Calu3 (cell line): ENCODE results near the gene LRRC75A. TPM values are rescaled to one million over a fixed set of nuclear protein-coding genes. Genes with fewer than 3 reads are reported as not detected.

Source experiments
- BruUV-seq: library from RNA; stranded (reverse); fragments of 400-500 nt; replicated peaks from 2 replicates; lab custom pipeline; 2021; lab: Mats Ljungman, UMichigan
- CTCF ChIA-PET: fragments of 300-600 bp; sonication (Branson Sonifier 250); formaldehyde crosslinking; loops from one replicate; lab custom pipeline; 2022; ENCODE audit warnings: antibody characterized with exemption; lab: Charles Lee
- DNase-seq: peaks from one replicate; pipeline ENCODE4 v3.0.0; 2022
- H3K27ac Mint-ChIP-seq: one replicate; pipeline ENCODE4 v1.8.0; 2022; ENCODE audit warnings: mixed read lengths; ENCODE audit not compliant: unreplicated experiment
- H3K27me3 Mint-ChIP-seq: one replicate; pipeline ENCODE4 v1.8.0; 2022; ENCODE audit warnings: mixed read lengths; ENCODE audit not compliant: unreplicated experiment
- H3K36me3 Mint-ChIP-seq: one replicate; pipeline ENCODE4 v1.8.0; 2022; ENCODE audit warnings: mild to moderate bottlenecking, moderate library complexity, mixed read lengths; ENCODE audit not compliant: insufficient read depth, unreplicated experiment
- H3K4me1 Mint-ChIP-seq: one replicate; pipeline ENCODE4 v1.8.0; 2022; ENCODE audit warnings: mild to moderate bottlenecking, low read depth, mixed read lengths; ENCODE audit not compliant: unreplicated experiment
- H3K4me3 Mint-ChIP-seq: one replicate; pipeline ENCODE4 v1.8.0; 2022; ENCODE audit warnings: mild to moderate bottlenecking, low read depth, moderate library complexity, mixed read lengths; ENCODE audit not compliant: unreplicated experiment
- H3K9me3 Mint-ChIP-seq: one replicate; pipeline ENCODE4 v1.8.0; 2022; ENCODE audit warnings: low read depth, mixed read lengths; ENCODE audit not compliant: unreplicated experiment
- intact Hi-C: fragments of 100-400 bp; cut with micrococcal nuclease; formaldehyde crosslinking; loops from one replicate; pipeline ENCODE4 v1.10.0; 2022; ENCODE audit not compliant: unreplicated experiment
- total RNA-seq: library from RNA; stranded (reverse); gene quantifications from 2 replicates; pipeline ENCODE4 v1.2.3, GENCODE V29; 2022
- TF ChIP-seq, protein P1 (sequence below): fragments of 200-600 bp; IDR thresholded peaks from one replicate; pipeline ENCODE4 v1.8.0; 2022; ENCODE audit warnings: antibody characterized with exemption; ENCODE audit not compliant: unreplicated experiment

LRRC75A gene
- total RNA-seq, 1 experiment from 2014 or later: 3.0 TPM

DNA sequence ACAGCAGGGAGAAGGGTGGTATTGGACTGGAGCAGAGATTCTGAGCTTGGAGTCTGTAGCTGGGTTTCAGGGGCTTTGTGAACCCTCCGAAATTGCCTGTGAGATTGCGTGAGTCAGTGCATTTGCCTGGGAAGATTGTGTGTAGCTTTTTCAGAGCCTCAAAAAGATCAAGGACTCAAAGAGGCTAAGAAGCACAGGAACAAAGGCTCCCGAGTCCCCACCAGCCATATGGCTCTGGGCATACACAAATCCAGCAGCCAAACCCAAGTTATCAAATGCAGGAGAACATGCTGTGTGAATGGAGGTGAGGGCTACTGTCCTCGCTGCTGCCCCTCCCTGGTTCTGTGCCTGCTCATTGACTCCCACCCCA is 3.0 kb downstream of the LRRC75A start:
- peaks cover 10% of the 10 kb centered on the region for H3K36me3 Mint-ChIP-seq
- H3K4me3 Mint-ChIP-seq: no peak overlapping the region
- H3K9me3 Mint-ChIP-seq: no peaks in the 10 kb centered on the region
- no peak for DNase-seq
- intact Hi-C loops: no loop called here
- H3K4me1 Mint-ChIP-seq: peaks cover 20% of the 10 kb centered on the region
- TF ChIP-seq, protein P1, sequence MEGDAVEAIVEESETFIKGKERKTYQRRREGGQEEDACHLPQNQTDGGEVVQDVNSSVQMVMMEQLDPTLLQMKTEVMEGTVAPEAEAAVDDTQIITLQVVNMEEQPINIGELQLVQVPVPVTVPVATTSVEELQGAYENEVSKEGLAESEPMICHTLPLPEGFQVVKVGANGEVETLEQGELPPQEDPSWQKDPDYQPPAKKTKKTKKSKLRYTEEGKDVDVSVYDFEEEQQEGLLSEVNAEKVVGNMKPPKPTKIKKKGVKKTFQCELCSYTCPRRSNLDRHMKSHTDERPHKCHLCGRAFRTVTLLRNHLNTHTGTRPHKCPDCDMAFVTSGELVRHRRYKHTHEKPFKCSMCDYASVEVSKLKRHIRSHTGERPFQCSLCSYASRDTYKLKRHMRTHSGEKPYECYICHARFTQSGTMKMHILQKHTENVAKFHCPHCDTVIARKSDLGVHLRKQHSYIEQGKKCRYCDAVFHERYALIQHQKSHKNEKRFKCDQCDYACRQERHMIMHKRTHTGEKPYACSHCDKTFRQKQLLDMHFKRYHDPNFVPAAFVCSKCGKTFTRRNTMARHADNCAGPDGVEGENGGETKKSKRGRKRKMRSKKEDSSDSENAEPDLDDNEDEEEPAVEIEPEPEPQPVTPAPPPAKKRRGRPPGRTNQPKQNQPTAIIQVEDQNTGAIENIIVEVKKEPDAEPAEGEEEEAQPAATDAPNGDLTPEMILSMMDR: no peak
- H3K27ac Mint-ChIP-seq: no peak overlapping the region
- peaks cover 14% of the 10 kb centered on the region for H3K27me3 Mint-ChIP-seq
- CTCF ChIA-PET: no interaction called here
- no TSS peak for BruUV-seq

DNA sequence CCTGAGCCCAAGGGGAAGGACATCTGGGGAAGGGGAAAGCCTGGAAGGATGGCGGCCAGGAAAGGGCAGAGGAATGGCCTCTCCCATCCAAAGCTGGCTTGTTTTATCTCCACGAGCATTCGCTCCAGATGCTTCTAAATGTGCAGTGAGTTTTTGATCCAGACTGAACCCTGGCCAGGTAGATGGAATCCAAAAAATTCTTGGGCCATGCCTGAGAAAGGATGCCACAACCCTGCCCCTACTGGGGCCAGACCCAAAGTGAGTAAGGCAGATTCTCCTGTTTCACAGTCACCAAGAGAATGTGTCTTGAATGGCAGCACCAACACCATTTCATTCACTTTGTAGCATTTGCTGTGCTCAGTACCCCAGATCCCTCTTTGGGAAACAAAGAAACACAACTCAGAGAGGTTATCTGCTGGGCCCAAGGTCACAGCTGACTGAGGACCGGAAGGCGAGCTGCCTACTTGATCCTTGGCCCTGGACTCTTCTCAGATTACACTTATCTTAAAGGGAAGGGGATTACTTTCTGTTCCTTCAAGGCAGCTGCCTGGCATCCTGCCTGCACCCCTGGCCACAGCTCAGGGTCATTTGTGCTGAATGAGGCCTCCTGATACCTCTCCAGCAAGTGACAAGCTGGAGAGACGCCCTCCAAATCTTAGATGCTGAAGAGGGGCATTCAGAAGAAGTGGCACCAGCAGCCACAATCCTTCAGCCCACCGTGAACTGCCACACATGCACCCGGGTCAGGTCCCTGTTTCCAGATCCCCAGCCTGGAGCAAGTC is 3.6 kb downstream of the LRRC75A start:
- H3K9me3 Mint-ChIP-seq: no peaks in the 10 kb centered on the region
- no peak overlapping the region for H3K4me3 Mint-ChIP-seq
- TF ChIP-seq, protein P1: no peak
- no peak overlapping the region for H3K27ac Mint-ChIP-seq
- H3K36me3 Mint-ChIP-seq: peaks cover 10% of the 10 kb centered on the region
- intact Hi-C loops: no loop called here
- BruUV-seq: no TSS peak
- no peak for DNase-seq
- CTCF ChIA-PET: no interaction called here
- H3K4me1 Mint-ChIP-seq: peaks cover 20% of the 10 kb centered on the region
- peaks cover 8% of the 10 kb centered on the region for H3K27me3 Mint-ChIP-seq

DNA sequence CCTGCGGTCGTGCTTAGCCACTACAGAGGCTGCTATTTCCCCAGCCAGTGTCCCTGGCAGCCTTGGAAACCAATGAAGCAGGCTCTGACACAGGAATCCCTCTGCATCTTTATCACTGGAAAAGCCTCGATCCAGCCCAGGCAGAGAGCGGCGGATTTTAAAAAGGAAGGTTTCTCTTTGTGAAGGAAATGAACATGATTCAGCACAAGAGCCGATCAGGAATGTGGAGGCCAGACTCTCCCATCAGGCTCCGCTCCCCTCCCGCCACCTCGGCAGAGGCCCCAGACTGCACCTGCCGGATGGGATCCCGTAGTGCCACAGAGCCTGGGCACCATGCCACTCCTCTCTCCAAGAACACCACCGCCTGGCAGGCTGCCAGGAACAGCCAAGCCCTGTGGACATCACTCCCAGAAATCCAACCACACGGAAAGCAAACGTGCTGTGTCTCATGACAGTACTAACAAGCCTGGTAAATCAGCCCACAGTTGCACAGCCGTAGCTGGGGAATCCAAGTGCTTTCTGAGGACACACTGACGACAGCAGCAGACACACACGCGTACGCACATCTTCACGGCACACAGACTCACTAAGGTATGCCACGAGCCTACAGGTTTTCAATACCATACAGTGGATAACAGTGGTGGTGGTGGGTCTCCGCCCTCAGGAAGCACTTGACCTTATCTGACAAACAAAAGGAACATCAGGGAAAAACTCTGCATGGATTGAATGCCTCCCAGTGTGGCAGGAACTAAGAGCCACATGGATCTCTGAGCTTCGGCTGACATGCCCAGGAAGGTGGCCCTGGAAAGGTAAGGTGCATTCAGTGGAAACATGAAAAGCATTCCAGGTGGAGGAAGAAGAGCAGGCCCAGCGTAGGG is 5.4 kb downstream of the LRRC75A start:
- BruUV-seq: no TSS peak
- DNase-seq: peak; percentile 78
- Mint-ChIP-seq H3K36me3 (peaks cover 4% of the 10 kb centered on the region), H3K27me3 (no peaks in the 10 kb centered on the region), H3K27ac (no peak overlapping the region), H3K9me3 (no peaks in the 10 kb centered on the region), H3K4me3 (peak overlapping the region; percentile 60), H3K4me1 (peaks cover 20% of the 10 kb centered on the region)
- TF ChIP-seq, protein P1: no peak
- intact Hi-C loops: no loop called here
- CTCF ChIA-PET: no interaction called here

DNA sequence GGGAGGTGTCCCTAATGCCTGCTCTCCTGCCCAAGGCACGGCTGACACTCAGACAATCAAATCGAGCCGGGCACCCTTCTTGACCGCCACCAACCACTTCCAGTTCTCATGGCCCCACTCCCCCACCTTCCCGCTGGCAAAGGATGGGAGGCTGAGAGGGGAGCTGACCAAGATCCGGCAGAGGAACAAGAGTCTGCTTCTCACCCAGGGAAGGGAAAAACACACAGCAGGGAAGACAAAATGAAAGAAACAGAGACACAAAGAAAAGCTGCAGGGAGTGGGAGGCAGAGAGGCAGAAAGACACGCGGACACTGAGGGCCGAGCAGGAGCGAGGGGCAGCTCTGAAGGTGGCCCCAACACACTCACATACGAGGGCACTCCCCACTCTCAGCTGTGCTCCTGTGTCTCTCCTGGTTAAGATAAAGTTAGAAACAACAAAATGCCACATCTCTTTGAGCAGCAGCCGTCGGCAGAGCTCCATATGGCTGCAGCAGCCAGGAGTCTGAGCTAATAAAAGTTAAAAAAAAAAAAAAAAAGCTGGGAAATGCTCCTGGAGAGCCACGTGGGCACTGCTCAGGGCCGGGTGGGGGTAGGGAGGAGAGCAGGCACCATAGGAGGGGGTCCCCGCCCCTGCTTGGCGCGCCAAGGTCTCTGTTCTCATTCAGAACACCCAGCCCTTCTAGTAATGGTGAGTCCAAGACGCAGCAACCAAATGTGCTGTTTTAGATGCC is 7.4 kb downstream of the LRRC75A start:
- CTCF ChIA-PET: no interaction called here
- DNase-seq: no peak
- H3K4me1 Mint-ChIP-seq: peaks cover 20% of the 10 kb centered on the region
- no peak overlapping the region for H3K27ac Mint-ChIP-seq
- no peaks in the 10 kb centered on the region for H3K27me3 Mint-ChIP-seq
- no peaks in the 10 kb centered on the region for H3K9me3 Mint-ChIP-seq
- intact Hi-C loops: no loop called here
- TF ChIP-seq, protein P1: no peak
- BruUV-seq: no TSS peak
- no peak overlapping the region for H3K4me3 Mint-ChIP-seq
- H3K36me3 Mint-ChIP-seq: peaks cover 4% of the 10 kb centered on the region
